HepG2 (cell line): ENCODE results near the gene ICAM5. TPM values are rescaled to one million over a fixed set of nuclear protein-coding genes. Genes with fewer than 3 reads are reported as not detected.

ENCODE experiments used
- BCL3 ChIP-seq: sonication (generic); formaldehyde crosslinking; IDR thresholded peaks from 2 replicates; pipeline ENCODE4 v1.5.1; 2020; ENCODE audit warnings: mild to moderate bottlenecking, missing genetic modification reagents, moderate library complexity
- CBFB ChIP-seq: sonication (generic); formaldehyde crosslinking; IDR thresholded peaks from 2 replicates; pipeline ENCODE4 v1.4.0; 2020; ENCODE audit warnings: missing genetic modification reagents
- FOXO4 ChIP-seq: sonication (generic); formaldehyde crosslinking; conservative IDR thresholded peaks from 2 replicates; pipeline ENCODE4 v1.8.1; 2023; ENCODE audit warnings: missing genetic modification reagents
- JUN ChIP-seq: sonication (generic); formaldehyde crosslinking; IDR thresholded peaks from 2 replicates; pipeline ENCODE4 v1.4.0; 2020; ENCODE audit warnings: mild to moderate bottlenecking, missing genetic modification reagents
- PHF20 ChIP-seq: sonication (generic); formaldehyde crosslinking; IDR thresholded peaks from 2 replicates; pipeline ENCODE4 v1.5.0; 2020; ENCODE audit warnings: mild to moderate bottlenecking, missing genetic modification reagents
- POLR2AphosphoS5 ChIP-seq: IDR thresholded peaks from 2 replicates; pipeline ENCODE4 v1.6.1; 2012; ENCODE audit warnings: low read depth, low read length
- SNAI1 ChIP-seq: sonication (generic); formaldehyde crosslinking; IDR thresholded peaks from 2 replicates; pipeline ENCODE4 v1.5.0; 2020; ENCODE audit warnings: mild to moderate bottlenecking, missing genetic modification reagents, borderline replicate concordance
- SOX6 ChIP-seq, 2 experiments: fragments of 450-650 bp in 1 of 2; sonication (generic) in 1 of 2; formaldehyde crosslinking in 1 of 2; IDR thresholded peaks; 2 replicates each; pipeline versions ENCODE4 v1.4.0 to v1.6.1; 2017 to 2020; ENCODE audit warnings: antibody characterized with exemption in 1 of 2, mild to moderate bottlenecking in 1 of 2, missing genetic modification reagents in 1 of 2
- TOPORS ChIP-seq: sonication (generic); formaldehyde crosslinking; IDR thresholded peaks from 2 replicates; pipeline ENCODE4 v1.8.0; 2023; ENCODE audit warnings: mild to moderate bottlenecking, missing genetic modification reagents
- ZFY ChIP-seq: sonication (generic); formaldehyde crosslinking; IDR thresholded peaks from 2 replicates; pipeline ENCODE4 v1.4.0; 2020; ENCODE audit warnings: missing genetic modification reagents
- ZMYM4 ChIP-seq: sonication (generic); formaldehyde crosslinking; IDR thresholded peaks from 2 replicates; pipeline ENCODE4 v1.8.1; 2023; ENCODE audit warnings: mild to moderate bottlenecking, missing genetic modification reagents
- ZNF138 ChIP-seq: sonication (generic); formaldehyde crosslinking; IDR thresholded peaks from 2 replicates; pipeline ENCODE4 v1.5.0; 2020; ENCODE audit warnings: mild to moderate bottlenecking, low read depth, missing genetic modification reagents
- ZNF432 ChIP-seq: sonication (generic); formaldehyde crosslinking; IDR thresholded peaks from 2 replicates; pipeline ENCODE4 v1.5.0; 2020; ENCODE audit warnings: missing genetic modification reagents, mild to moderate bottlenecking, borderline replicate concordance
- ZNF468 ChIP-seq: sonication (generic); formaldehyde crosslinking; IDR thresholded peaks from 2 replicates; pipeline ENCODE4 v1.8.0; 2022; ENCODE audit warnings: mild to moderate bottlenecking, moderate library complexity, missing genetic modification reagents
- ZNF512B ChIP-seq: sonication (generic); formaldehyde crosslinking; IDR thresholded peaks from 2 replicates; pipeline ENCODE4 v1.5.1; 2020; ENCODE audit warnings: missing genetic modification reagents, mild to moderate bottlenecking, borderline replicate concordance
- ZNF558 ChIP-seq: sonication (generic); formaldehyde crosslinking; IDR thresholded peaks from 2 replicates; pipeline ENCODE4 v1.9.0; 2022; ENCODE audit warnings: mild to moderate bottlenecking, missing genetic modification reagents, borderline replicate concordance
- ZNF775 ChIP-seq: sonication (generic); formaldehyde crosslinking; IDR thresholded peaks from 2 replicates; pipeline ENCODE4 v1.4.0; 2020; ENCODE audit warnings: missing genetic modification reagents, mild to moderate bottlenecking, moderate library complexity, borderline replicate concordance
- ZNF776 ChIP-seq: sonication (generic); formaldehyde crosslinking; IDR thresholded peaks from 2 replicates; pipeline ENCODE4 v1.4.0; 2020; ENCODE audit warnings: mild to moderate bottlenecking, missing genetic modification reagents
- polyA plus RNA-seq, 8 experiments: library from polyadenylated mRNA; depleted of rRNA in 3 of 8; stranded (reverse) in 7 of 8; unstranded in 1 of 8; fragments of >200 nt; fragmentation: Illumina TruSeq in 4 of 8; extraction: Trizol in 4 of 8; gene quantifications; 2 replicates each; pipeline versions ENCODE4 v1.2.1 to v1.2.3, GENCODE V29; 2011 to 2016; ENCODE audit warnings: low read depth in 4 of 8, missing spikeins in 1 of 8, mixed read lengths in 1 of 8; ENCODE audit not compliant: insufficient read depth in 1 of 8
- total RNA-seq, 5 experiments: library from RNA; depleted of rRNA; stranded (reverse); fragments of >200 nt; fragmentation: Illumina TruSeq; extraction: Trizol; gene quantifications; 2 replicates each; pipeline ENCODE4 v1.2.3, GENCODE V29; 2016; ENCODE audit warnings: low read depth in 1 of 5
- TF ChIP-seq, protein P1 (sequence below): IDR thresholded peaks from 2 replicates; pipeline ENCODE4 v1.6.1; 2016; ENCODE audit warnings: low read depth, borderline replicate concordance
- TF ChIP-seq, protein P2 (sequence below), 2 experiments: fragments of 450-650 bp in 1 of 2; sonication (generic) in 1 of 2; formaldehyde crosslinking; IDR thresholded peaks; 2 replicates each; pipeline versions ENCODE4 v1.5.0 to v1.8.0; 2020 to 2022; ENCODE audit warnings: mild to moderate bottlenecking in 1 of 2, missing genetic modification reagents in 1 of 2

Gene ICAM5
- total and polyA plus RNA-seq, 2 of the 13 experiments (the other 11 are each of a cell fraction or from before 2014, with no cell fraction given), result 0.46 to 1.6 TPM

- TF ChIP-seq SNAI1, result 0 out of 2 replicates have a peak, but pooled peaks have one; percentile 41
- TF ChIP-seq JUN, result no peak
- no peak for TF ChIP-seq CBFB (CRISPR knock-in tag)
- TF ChIP-seq ZNF138 (CRISPR knock-in tag), result no peak
- peak; percentile 63; the same call in 1 of the 2 replicates for TF ChIP-seq BCL3 (CRISPR knock-in tag)
- TF ChIP-seq ZNF512B (CRISPR knock-in tag), result no peak
- no peak for TF ChIP-seq SOX6 (IDR thresholded peaks at IDR 0.05)
- peak; percentile 40; the same call in 1 of the 2 replicates for TF ChIP-seq SOX6 (CRISPR knock-in tag; IDR thresholded peaks at IDR 0.05)
- TF ChIP-seq ZNF468 (CRISPR knock-in tag), result no peak
- TF ChIP-seq, protein P1, sequence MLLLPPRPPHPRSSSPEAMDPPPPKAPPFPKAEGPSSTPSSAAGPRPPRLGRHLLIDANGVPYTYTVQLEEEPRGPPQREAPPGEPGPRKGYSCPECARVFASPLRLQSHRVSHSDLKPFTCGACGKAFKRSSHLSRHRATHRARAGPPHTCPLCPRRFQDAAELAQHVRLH (CRISPR knock-in tag), result peak; percentile 60; the same call in 1 of the 2 replicates
- TF ChIP-seq ZMYM4 (CRISPR knock-in tag), result no peak
- 0 out of 2 replicates have a peak, but pooled peaks have one; percentile 44 for TF ChIP-seq POLR2AphosphoS5
- TF ChIP-seq ZNF432 (CRISPR knock-in tag), result no peak
- TF ChIP-seq FOXO4 (CRISPR knock-in tag), result no peak
- TF ChIP-seq, protein P2, sequence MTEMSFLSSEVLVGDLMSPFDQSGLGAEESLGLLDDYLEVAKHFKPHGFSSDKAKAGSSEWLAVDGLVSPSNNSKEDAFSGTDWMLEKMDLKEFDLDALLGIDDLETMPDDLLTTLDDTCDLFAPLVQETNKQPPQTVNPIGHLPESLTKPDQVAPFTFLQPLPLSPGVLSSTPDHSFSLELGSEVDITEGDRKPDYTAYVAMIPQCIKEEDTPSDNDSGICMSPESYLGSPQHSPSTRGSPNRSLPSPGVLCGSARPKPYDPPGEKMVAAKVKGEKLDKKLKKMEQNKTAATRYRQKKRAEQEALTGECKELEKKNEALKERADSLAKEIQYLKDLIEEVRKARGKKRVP (CRISPR knock-in tag; IDR thresholded peaks at IDR 0.05), result no peak
- no peak for TF ChIP-seq ZNF775 (CRISPR knock-in tag)
- no peak for TF ChIP-seq TOPORS (CRISPR knock-in tag)
- TF ChIP-seq ZFY (CRISPR knock-in tag), result 0 out of 2 replicates have a peak, but pooled peaks have one; percentile 8
- TF ChIP-seq PHF20 (CRISPR knock-in tag), result no peak
- TF ChIP-seq ZNF776, result no peak
- TF ChIP-seq ZNF558, result 0 out of 2 replicates have a peak, but pooled peaks have one; percentile 66
Observed at GRCh38 chr19:10290876-10291553, 1.3 kb downstream of the ICAM5 start (continued).
